Transverse colon (tissue), 4 donors: ENCODE measurements around the gene RAB40C.
A peak's percentile ranks its signal among the peaks of the same experiment; 100 is the strongest.

ENCODE experiments used
- CTCF ChIP-seq, 5 experiments: fragments of 200-600 bp in 3 of 5; fragments of 450-650 bp in 2 of 5; sonication (generic) in 3 of 5; IDR thresholded peaks; 1 replicate in 2 of 5; 2 replicates in 3 of 5; pipeline ENCODE4 v1.5.1; 2016 to 2017; ENCODE audit warnings: antibody characterized with exemption in 5 of 5, inconsistent platforms in 3 of 5, mild to moderate bottlenecking in 2 of 5, moderate library complexity in 1 of 5
- POLR2A ChIP-seq: fragments of 450-650 bp; IDR thresholded peaks from one replicate; pipeline ENCODE4 v1.6.1; 2016; ENCODE audit warnings: antibody characterized with exemption, mild to moderate bottlenecking, moderate library complexity
- POLR2AphosphoS5 ChIP-seq, 3 donors: sonication (generic); formaldehyde crosslinking; IDR thresholded peaks; one replicate each; pipeline ENCODE4 v1.6.1; 2016; ENCODE audit warnings: antibody characterized with exemption in 3 of 3

DNA sequence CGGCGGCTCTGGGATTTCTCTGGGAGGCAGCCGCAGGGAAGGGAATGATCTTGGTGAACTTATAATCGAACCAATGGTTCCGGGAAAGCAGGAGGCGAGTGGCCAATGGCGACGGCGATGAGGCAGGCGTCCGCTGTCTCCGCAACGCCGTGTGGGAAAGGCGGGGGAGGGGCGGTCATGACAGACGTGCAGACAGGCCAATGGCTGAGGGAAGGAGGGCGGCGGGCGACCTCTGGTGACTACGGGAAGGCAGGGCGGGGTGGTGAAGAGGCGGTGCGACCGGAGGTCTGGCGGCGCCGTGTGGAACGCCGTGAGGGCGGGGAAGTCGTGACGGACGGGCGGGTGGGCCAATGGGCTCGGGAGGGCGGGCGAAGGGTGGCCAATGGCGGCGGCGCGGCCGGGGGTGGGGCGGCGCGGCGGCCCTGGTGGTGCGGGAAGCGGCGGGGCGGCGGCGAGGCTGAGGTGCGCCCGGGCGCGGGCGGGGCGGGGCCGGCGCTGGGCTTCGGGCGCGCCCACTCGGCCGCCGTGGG lies at the start of gene RAB40C:
- TF ChIP-seq POLR2AphosphoS5 (IDR thresholded peaks at IDR 0.05) = no peak
- peak in 3 of 5 experiments; percentile 11 to 22 (median 22) for TF ChIP-seq CTCF (IDR thresholded peaks at IDR 0.05)
- TF ChIP-seq POLR2A = no peak
